NCI-H146 treated with DMSO at 0.1 percent for 48 hours (cell line): ENCODE measurements around the gene CHAC1.

ENCODE experiments used
- DNase-seq: peaks from one replicate; lab custom pipeline; 2025; ENCODE audit not compliant: unreplicated experiment; lab: John Stamatoyannopoulos, UW

The CHAC1 gene

GRCh38 chr15:40922608-40923005 is 30.7 kb upstream of the CHAC1 start:
- no peak for DNase-seq

GRCh38 chr15:40923551-40923950 is 29.7 kb upstream of the CHAC1 start:
- no peak for DNase-seq

GRCh38 chr15:40925495-40925862 is 27.8 kb upstream of the CHAC1 start:
- DNase-seq: peak; percentile 53

GRCh38 chr15:40925863-40926658 is 27.2 kb upstream of the CHAC1 start:
- peak; percentile 53 for DNase-seq

GRCh38 chr15:40926659-40927494 is 26.4 kb upstream of the CHAC1 start:
- DNase-seq: no peak

GRCh38 chr15:40927495-40927872 is 25.8 kb upstream of the CHAC1 start:
- no peak for DNase-seq

GRCh38 chr15:40927873-40928806 is 25.1 kb upstream of the CHAC1 start:
- peak; percentile 78 for DNase-seq

GRCh38 chr15:40928821-40929659 is 24.2 kb upstream of the CHAC1 start, which contains the start of gene DLL4:
DLL4 (plus strand) TSS chr15:40929340; CDS start chr15:40929669, 329 bp downstream.
- DNase-seq: peak; percentile 90

- peak; percentile 9 for DNase-seq
Measured at GRCh38 chr15:40929660-40930429, 23.4 kb upstream of the CHAC1 start.

- DNase-seq: peak; percentile 21
Measured at GRCh38 chr15:40930430-40931299, 22.6 kb upstream of the CHAC1 start.

- no peak for DNase-seq
Measured at GRCh38 chr15:40931300-40932142, 21.8 kb upstream of the CHAC1 start.

GRCh38 chr15:40932156-40932555 is 21.1 kb upstream of the CHAC1 start:
- DNase-seq: no peak

GRCh38 chr15:40932649-40933516 is 20.4 kb upstream of the CHAC1 start:
- no peak for DNase-seq

GRCh38 chr15:40933517-40933902 is 19.8 kb upstream of the CHAC1 start:
- DNase-seq: no peak

- no peak for DNase-seq
Measured at GRCh38 chr15:40934457-40934856, 18.8 kb upstream of the CHAC1 start.

- DNase-seq: no peak
Measured at GRCh38 chr15:40936234-40936708, 17.0 kb upstream of the CHAC1 start.
